Astrocyte (in vitro differentiated cells and primary cell): ENCODE data around the gene YIF1B. TPM values are rescaled to one million over a fixed set of nuclear protein-coding genes. Genes with fewer than 3 reads are reported as not detected.

Experiments
- DNase-seq: peaks from one replicate; pipeline ENCODE4 v3.0.0-alpha.2; 2010; ENCODE audit warnings: low read depth
- FAIRE-seq: peaks from 2 replicates; lab custom pipeline; 2011; peaks lifted over from hg19 to GRCh38; lab: Jason Lieb, UNC
- H2AFZ ChIP-seq: 2 replicates; pipeline ENCODE4 v1.6.0; 2012; ENCODE audit warnings: low read depth, low read length, inconsistent platforms
- H3K27ac ChIP-seq: 2 replicates; pipeline ENCODE4 v1.5.1; 2011; ENCODE audit warnings: low read depth, low read length, inconsistent platforms
- H3K27me3 ChIP-seq: 2 replicates; pipeline ENCODE4 v1.6.0; 2011; ENCODE audit warnings: low read length, inconsistent platforms; ENCODE audit not compliant: insufficient read depth
- H3K36me3 ChIP-seq: 2 replicates; pipeline ENCODE4 v1.5.1; 2011; ENCODE audit warnings: low read length, inconsistent platforms; ENCODE audit not compliant: insufficient read depth
- H3K4me1 ChIP-seq: 2 replicates; pipeline ENCODE4 v1.5.1; 2011; ENCODE audit warnings: low read length, inconsistent platforms; ENCODE audit not compliant: insufficient read depth
- H3K4me2 ChIP-seq: 2 replicates; pipeline ENCODE4 v1.6.0; 2012; ENCODE audit warnings: low read length, inconsistent platforms
- H3K4me3 ChIP-seq: 2 replicates; pipeline ENCODE4 v1.5.1; 2011; ENCODE audit warnings: low read depth, mild to moderate bottlenecking, low read length, inconsistent platforms; ENCODE audit not compliant: insufficient read depth
- H3K79me2 ChIP-seq: 2 replicates; pipeline ENCODE4 v1.6.0; 2012; ENCODE audit warnings: mild to moderate bottlenecking, low read length, inconsistent platforms; ENCODE audit not compliant: insufficient read depth
- H3K9ac ChIP-seq: 2 replicates; pipeline ENCODE4 v1.6.0; 2012; ENCODE audit warnings: mild to moderate bottlenecking, low read length, inconsistent platforms
- H3K9me3 ChIP-seq: 2 replicates; pipeline ENCODE4 v1.5.1; 2012; ENCODE audit warnings: low read depth, mild to moderate bottlenecking, low read length, inconsistent platforms; ENCODE audit not compliant: insufficient read depth
- H4K20me1 ChIP-seq: 2 replicates; pipeline ENCODE4 v1.6.0; 2012; ENCODE audit warnings: low read length, inconsistent platforms; ENCODE audit not compliant: insufficient read depth
- H3K27ac Mint-ChIP-seq: one replicate; pipeline ENCODE4 v1.8.0; 2021; ENCODE audit warnings: mild to moderate bottlenecking, mixed read lengths; ENCODE audit not compliant: unreplicated experiment
- H3K27me3 Mint-ChIP-seq: one replicate; pipeline ENCODE4 v1.8.0; 2021; ENCODE audit warnings: low read depth, mixed read lengths; ENCODE audit not compliant: unreplicated experiment
- H3K36me3 Mint-ChIP-seq: one replicate; pipeline ENCODE4 v1.8.0; 2021; ENCODE audit warnings: low read depth, mixed read lengths; ENCODE audit not compliant: unreplicated experiment
- H3K4me1 Mint-ChIP-seq: one replicate; pipeline ENCODE4 v1.8.0; 2021; ENCODE audit warnings: low read depth, mixed read lengths; ENCODE audit not compliant: unreplicated experiment
- H3K4me3 Mint-ChIP-seq: one replicate; pipeline ENCODE4 v1.8.0; 2021; ENCODE audit warnings: mild to moderate bottlenecking, moderate library complexity, mixed read lengths; ENCODE audit not compliant: unreplicated experiment
- H3K9me3 Mint-ChIP-seq: one replicate; pipeline ENCODE4 v1.8.0; 2021; ENCODE audit warnings: mild to moderate bottlenecking, mixed read lengths; ENCODE audit not compliant: unreplicated experiment
- EZH2 ChIP-seq: IDR thresholded peaks from 2 replicates; pipeline ENCODE4 v1.6.1; 2012; ENCODE audit warnings: mild to moderate bottlenecking, low read length, inconsistent platforms; ENCODE audit not compliant: insufficient read depth
- total RNA-seq: library from RNA; stranded (reverse); gene quantifications from 2 replicates; pipeline ENCODE4 v1.2.1, GENCODE V29; 2021
- TF ChIP-seq, protein P1 (sequence below): IDR thresholded peaks from 2 replicates; pipeline ENCODE4 v1.5.1; 2011; ENCODE audit warnings: low read depth, mild to moderate bottlenecking, inconsistent platforms, low read length, moderate library complexity; ENCODE audit not compliant: insufficient read depth

The YIF1B gene
- total RNA-seq, 1 donor from 2014 or later, result 81.3 TPM

DNA sequence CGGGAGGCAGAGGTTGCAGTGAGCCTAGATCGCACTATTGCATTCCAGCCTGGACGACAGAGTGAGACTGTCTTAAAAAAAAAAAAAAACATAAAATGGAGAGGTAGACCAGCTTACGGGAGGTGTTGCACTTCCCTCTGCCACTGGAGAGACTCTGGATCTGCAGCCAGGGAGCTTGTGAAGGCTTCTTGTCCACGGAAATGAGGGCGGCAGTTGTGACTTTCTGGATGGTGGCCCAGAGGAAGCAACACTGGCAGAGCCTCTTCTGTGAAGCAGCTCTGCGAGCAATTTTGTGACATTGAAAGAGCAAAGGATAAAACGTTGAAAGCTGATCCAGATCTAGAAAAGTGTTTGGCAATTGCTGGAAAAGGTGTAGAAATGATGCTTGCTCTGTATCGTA lies 41.0 kb downstream of the YIF1B start:
- H3K9me3 Mint-ChIP-seq, result no peaks in the 10 kb centered on the region
- no peak for DNase-seq
- no peaks in the 10 kb centered on the region for H3K27me3 Mint-ChIP-seq
- no peak overlapping the region for H3K4me3 ChIP-seq
- H3K79me2 ChIP-seq, result no peaks in the 10 kb centered on the region
- H3K27ac Mint-ChIP-seq, result no peak overlapping the region
- H3K4me3 Mint-ChIP-seq, result no peak overlapping the region
- H2AFZ ChIP-seq, result no peak overlapping the region
- no peaks in the 10 kb centered on the region for H3K27me3 ChIP-seq
- no peak for FAIRE-seq
- H4K20me1 ChIP-seq, result no peaks in the 10 kb centered on the region
- no peak overlapping the region for H3K9ac ChIP-seq
- peaks cover 23% of the 10 kb centered on the region for H3K4me1 ChIP-seq
- H3K4me1 Mint-ChIP-seq, result peaks cover 26% of the 10 kb centered on the region
- H3K9me3 ChIP-seq, result no peaks in the 10 kb centered on the region
- peaks cover 2% of the 10 kb centered on the region for H3K36me3 Mint-ChIP-seq
- TF ChIP-seq, protein P1, sequence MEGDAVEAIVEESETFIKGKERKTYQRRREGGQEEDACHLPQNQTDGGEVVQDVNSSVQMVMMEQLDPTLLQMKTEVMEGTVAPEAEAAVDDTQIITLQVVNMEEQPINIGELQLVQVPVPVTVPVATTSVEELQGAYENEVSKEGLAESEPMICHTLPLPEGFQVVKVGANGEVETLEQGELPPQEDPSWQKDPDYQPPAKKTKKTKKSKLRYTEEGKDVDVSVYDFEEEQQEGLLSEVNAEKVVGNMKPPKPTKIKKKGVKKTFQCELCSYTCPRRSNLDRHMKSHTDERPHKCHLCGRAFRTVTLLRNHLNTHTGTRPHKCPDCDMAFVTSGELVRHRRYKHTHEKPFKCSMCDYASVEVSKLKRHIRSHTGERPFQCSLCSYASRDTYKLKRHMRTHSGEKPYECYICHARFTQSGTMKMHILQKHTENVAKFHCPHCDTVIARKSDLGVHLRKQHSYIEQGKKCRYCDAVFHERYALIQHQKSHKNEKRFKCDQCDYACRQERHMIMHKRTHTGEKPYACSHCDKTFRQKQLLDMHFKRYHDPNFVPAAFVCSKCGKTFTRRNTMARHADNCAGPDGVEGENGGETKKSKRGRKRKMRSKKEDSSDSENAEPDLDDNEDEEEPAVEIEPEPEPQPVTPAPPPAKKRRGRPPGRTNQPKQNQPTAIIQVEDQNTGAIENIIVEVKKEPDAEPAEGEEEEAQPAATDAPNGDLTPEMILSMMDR, result no peak
- no peak for TF ChIP-seq EZH2
- H3K27ac ChIP-seq, result no peak overlapping the region
- no peak overlapping the region for H3K4me2 ChIP-seq
- H3K36me3 ChIP-seq, result no peaks in the 10 kb centered on the region

DNA sequence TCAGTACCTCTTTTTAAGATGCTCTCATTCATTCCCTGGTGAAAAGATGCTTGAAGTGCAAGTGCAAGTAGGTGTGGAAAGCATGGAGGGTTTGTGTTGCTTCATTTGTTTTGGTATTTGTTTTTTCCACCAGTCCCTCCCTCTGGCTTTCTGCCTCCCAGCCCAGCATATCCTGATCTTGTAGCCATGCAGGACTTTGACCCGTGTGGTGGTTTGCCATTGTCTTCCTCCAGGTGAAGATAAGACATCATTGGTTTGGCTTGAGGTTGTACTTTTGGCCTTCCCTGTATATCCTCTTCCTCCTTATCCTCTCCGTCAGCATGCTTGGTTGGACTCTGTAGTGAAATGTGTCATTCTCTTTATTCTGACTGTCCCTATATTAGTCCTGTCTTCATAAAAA lies 42.2 kb downstream of the YIF1B start:
- H4K20me1 ChIP-seq, result no peaks in the 10 kb centered on the region
- no peak overlapping the region for H3K9ac ChIP-seq
- H3K27ac ChIP-seq, result no peak overlapping the region
- no peak overlapping the region for H3K27ac Mint-ChIP-seq
- H3K4me1 Mint-ChIP-seq, result peaks cover 23% of the 10 kb centered on the region
- H3K4me1 ChIP-seq, result peaks cover 23% of the 10 kb centered on the region
- DNase-seq, result no peak
- no peak for FAIRE-seq
- no peak for TF ChIP-seq EZH2
- TF ChIP-seq, protein P1, result no peak
- H3K9me3 ChIP-seq, result no peaks in the 10 kb centered on the region
- no peaks in the 10 kb centered on the region for H3K36me3 ChIP-seq
- no peaks in the 10 kb centered on the region for H3K27me3 Mint-ChIP-seq
- no peaks in the 10 kb centered on the region for H3K9me3 Mint-ChIP-seq
- peaks cover 2% of the 10 kb centered on the region for H3K36me3 Mint-ChIP-seq
- H2AFZ ChIP-seq, result no peak overlapping the region
- H3K4me3 ChIP-seq, result no peak overlapping the region
- H3K79me2 ChIP-seq, result no peaks in the 10 kb centered on the region
- H3K4me3 Mint-ChIP-seq, result no peak overlapping the region
- no peaks in the 10 kb centered on the region for H3K27me3 ChIP-seq
- no peak overlapping the region for H3K4me2 ChIP-seq

DNA sequence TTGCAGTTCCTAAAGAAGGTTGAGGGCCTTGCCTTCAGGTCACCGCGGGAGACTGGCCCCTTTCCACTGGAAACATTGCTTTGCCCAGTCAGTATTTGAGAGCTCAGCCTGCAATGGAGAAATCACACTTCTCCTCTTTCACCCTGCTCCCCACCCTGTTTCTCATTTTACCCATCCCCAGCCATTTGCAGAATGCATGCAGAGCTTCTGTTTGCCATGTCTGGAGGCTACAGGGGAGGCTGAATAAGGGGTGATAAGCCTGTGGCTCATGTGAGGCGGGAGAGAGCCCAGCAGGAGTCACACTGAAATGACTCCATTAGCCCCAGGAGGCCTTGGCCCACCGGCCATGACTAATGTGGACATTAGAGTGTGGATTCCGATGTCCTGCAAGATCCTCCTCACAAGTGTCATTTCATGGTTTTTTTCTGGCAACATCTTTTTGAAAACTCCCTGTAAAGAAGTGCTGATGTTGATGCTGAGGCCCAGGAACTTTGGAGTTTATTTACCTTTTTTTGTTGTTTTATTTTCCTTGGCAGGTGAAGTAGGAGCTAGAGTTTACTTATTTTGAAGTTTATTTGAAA lies 45.1 kb downstream of the YIF1B start:
- Histone ChIP-seq H3K4me2 (peak overlapping the region; percentile 51), H4K20me1 (no peaks in the 10 kb centered on the region), H3K27ac (no peak overlapping the region), H3K79me2 (no peaks in the 10 kb centered on the region), H3K4me1 (peaks cover 24% of the 10 kb centered on the region), H2AFZ (no peak overlapping the region), H3K27me3 (no peaks in the 10 kb centered on the region), H3K9ac (no peak overlapping the region), H3K36me3 (no peaks in the 10 kb centered on the region), H3K9me3 (no peaks in the 10 kb centered on the region), H3K4me3 (no peak overlapping the region)
- DNase-seq, result peak; percentile 39
- H3K9me3 Mint-ChIP-seq, result no peaks in the 10 kb centered on the region
- no peak overlapping the region for H3K4me3 Mint-ChIP-seq
- no peak overlapping the region for H3K27ac Mint-ChIP-seq
- no peaks in the 10 kb centered on the region for H3K27me3 Mint-ChIP-seq
- peaks cover 35% of the 10 kb centered on the region for H3K4me1 Mint-ChIP-seq
- peaks cover 2% of the 10 kb centered on the region for H3K36me3 Mint-ChIP-seq
- no peak for FAIRE-seq
- no peak for TF ChIP-seq EZH2
- TF ChIP-seq, protein P1, result no peak
